Stimulated activated CD4-positive, alpha-beta T cell treated with anti-CD3 and anti-CD28 coated beads, Interleukin-15, amount 100 ng/mL, for 24 hours (primary cell): ENCODE data around the gene UQCC5.

ENCODE experiments used
- DNase-seq: peaks from one replicate; pipeline ENCODE4 v3.0.0-alpha.2; 2020

Gene UQCC5

GRCh38 chr3:52504977-52505376, 31.4 kb upstream of the UQCC5 start:
- DNase-seq, result no peak

- no peak for DNase-seq
Observed at GRCh38 chr3:52506266-52506966, 30.0 kb upstream of the UQCC5 start.

- DNase-seq, result no peak
Observed at GRCh38 chr3:52507359-52507758, 29.0 kb upstream of the UQCC5 start.

- no peak for DNase-seq
Observed at GRCh38 chr3:52509753-52510328, 26.6 kb upstream of the UQCC5 start.

GRCh38 chr3:52511509-52511908, 24.9 kb upstream of the UQCC5 start:
- DNase-seq, result no peak

GRCh38 chr3:52512105-52512504, 24.3 kb upstream of the UQCC5 start:
- DNase-seq, result no peak

GRCh38 chr3:52512727-52513126, 23.7 kb upstream of the UQCC5 start:
- DNase-seq, result no peak

- DNase-seq, result no peak
Observed at GRCh38 chr3:52513281-52513680, 23.1 kb upstream of the UQCC5 start.

GRCh38 chr3:52514576-52514975, 21.8 kb upstream of the UQCC5 start:
- DNase-seq, result no peak

GRCh38 chr3:52515192-52515591, 21.2 kb upstream of the UQCC5 start:
- DNase-seq, result no peak

GRCh38 chr3:52516509-52517195, 19.8 kb upstream of the UQCC5 start:
- no peak for DNase-seq

- DNase-seq, result no peak
Observed at GRCh38 chr3:52517796-52518722, 18.3 kb upstream of the UQCC5 start.

GRCh38 chr3:52518723-52519444, 17.5 kb upstream of the UQCC5 start:
- DNase-seq, result no peak

GRCh38 chr3:52519445-52520140, 16.8 kb upstream of the UQCC5 start:
- no peak for DNase-seq

- no peak for DNase-seq
Observed at GRCh38 chr3:52520141-52520667, 16.2 kb upstream of the UQCC5 start.

GRCh38 chr3:52520716-52521487, 15.5 kb upstream of the UQCC5 start:
- no peak for DNase-seq

GRCh38 chr3:52521488-52521824, 14.9 kb upstream of the UQCC5 start:
- DNase-seq, result no peak

- no peak for DNase-seq
Observed at GRCh38 chr3:52521881-52522650, 14.3 kb upstream of the UQCC5 start.

GRCh38 chr3:52522651-52523251, 13.7 kb upstream of the UQCC5 start:
- DNase-seq, result no peak
